Tibial nerve (tissue), 4 donors: ENCODE measurements around the gene MCF2L2.

Experiments used
- CTCF ChIP-seq, 5 experiments: fragments of 200-600 bp in 3 of 5; fragments of 450-650 bp in 2 of 5; sonication (generic) in 3 of 5; IDR thresholded peaks; one replicate each; pipeline ENCODE4 v1.5.1; 2016 to 2019; ENCODE audit warnings: antibody characterized with exemption in 5 of 5, mild to moderate bottlenecking in 3 of 5, moderate library complexity in 2 of 5
- EP300 ChIP-seq, 2 donors: sonication (generic); formaldehyde crosslinking; IDR thresholded peaks; one replicate each; pipeline ENCODE4 v1.6.1; 2017; ENCODE audit warnings: antibody characterized with exemption in 2 of 2, mild to moderate bottlenecking in 1 of 2
- POLR2A ChIP-seq, 2 donors: fragments of 450-650 bp; IDR thresholded peaks; one replicate each; pipeline ENCODE4 v1.6.1; 2017; ENCODE audit warnings: antibody characterized with exemption in 2 of 2, mild to moderate bottlenecking in 2 of 2, moderate library complexity in 2 of 2

GRCh38 chr3:183274609-183275008 is 153.8 kb downstream of the MCF2L2 start:
- TF ChIP-seq CTCF (IDR thresholded peaks at IDR 0.05), result no peak
- TF ChIP-seq EP300 (IDR thresholded peaks at IDR 0.05), result no peak
- TF ChIP-seq POLR2A (IDR thresholded peaks at IDR 0.05), result no peak
